IPS-18c (cell line): ENCODE measurements around the gene SELENBP1.
A peak's percentile ranks its signal among the peaks of the same experiment; 100 is the strongest.
"Not testable (repeated sequence)": the region's sequence is repeated elsewhere in the genome, so short reads cannot be mapped to it uniquely, and the experiment has no call there.

ENCODE experiments used
- H3K4me3 ChIP-seq: 2 replicates; pipeline ENCODE4 v1.7.0; 2013; ENCODE audit warnings: low read depth, mild to moderate bottlenecking, low read length, moderate library complexity; ENCODE audit not compliant: insufficient read depth
- H3K9me3 ChIP-seq: one replicate; pipeline ENCODE4 v1.6.1; 2013; ENCODE audit warnings: mild to moderate bottlenecking, low read length, moderate library complexity; ENCODE audit not compliant: control insufficient read depth, insufficient read depth

SELENBP1 gene

GRCh38 chr1:151390221-151391078 is 17.9 kb upstream of the SELENBP1 start:
- not testable (repeated sequence) for H3K4me3 ChIP-seq, H3K9me3 ChIP-seq

- Histone ChIP-seq H3K9me3 (no peaks in the 10 kb centered on the region), H3K4me3 (no peak overlapping the region)
These were observed 13.5 kb upstream of the SELENBP1 start for GRCh38 chr1:151386002-151386401.

GRCh38 chr1:151384584-151384983 is 12.1 kb upstream of the SELENBP1 start:
- Histone ChIP-seq H3K4me3 (no peak overlapping the region), H3K9me3 (no peaks in the 10 kb centered on the region)

GRCh38 chr1:151377150-151377884 is 4.8 kb upstream of the SELENBP1 start:
- Histone ChIP-seq H3K4me3 (no peak overlapping the region), H3K9me3 (no peaks in the 10 kb centered on the region)

- no peak overlapping the region for H3K4me3 ChIP-seq
- no peaks in the 10 kb centered on the region for H3K9me3 ChIP-seq
These were observed 691 bp upstream of the SELENBP1 start for GRCh38 chr1:151373196-151373595.

- H3K4me3 ChIP-seq: peak overlapping the region; percentile 46
- no peaks in the 10 kb centered on the region for H3K9me3 ChIP-seq
These were observed 991 bp downstream of the SELENBP1 start for GRCh38 chr1:151371370-151372057.

- Histone ChIP-seq H3K4me3 (no peak overlapping the region), H3K9me3 (no peaks in the 10 kb centered on the region)
These were observed 2.1 kb downstream of the SELENBP1 start for GRCh38 chr1:151370211-151370911.

- no peak overlapping the region for H3K4me3 ChIP-seq
- no peaks in the 10 kb centered on the region for H3K9me3 ChIP-seq
These were observed 2.9 kb downstream of the SELENBP1 start for GRCh38 chr1:151369621-151370048.

GRCh38 chr1:151369302-151369610 is 3.2 kb downstream of the SELENBP1 start:
- Histone ChIP-seq H3K4me3 (no peak overlapping the region), H3K9me3 (no peaks in the 10 kb centered on the region)

GRCh38 chr1:151368393-151369301 is 3.9 kb downstream of the SELENBP1 start:
- no peaks in the 10 kb centered on the region for H3K9me3 ChIP-seq
- H3K4me3 ChIP-seq: no peak overlapping the region

- no peak overlapping the region for H3K4me3 ChIP-seq
- H3K9me3 ChIP-seq: peaks cover 1% of the 10 kb centered on the region
These were observed 4.7 kb downstream of the SELENBP1 start for GRCh38 chr1:151367658-151368392.

- H3K4me3 ChIP-seq: no peak overlapping the region
- H3K9me3 ChIP-seq: peaks cover 5% of the 10 kb centered on the region
These were observed 7.5 kb downstream of the SELENBP1 start for GRCh38 chr1:151364996-151365395.

GRCh38 chr1:151362308-151363155 is 10.0 kb downstream of the SELENBP1 start:
- Histone ChIP-seq H3K9me3 (peaks cover 5% of the 10 kb centered on the region), H3K4me3 (no peak overlapping the region)

GRCh38 chr1:151361883-151362282 is 10.6 kb downstream of the SELENBP1 start:
- Histone ChIP-seq H3K9me3 (peaks cover 5% of the 10 kb centered on the region), H3K4me3 (no peak overlapping the region)

GRCh38 chr1:151356696-151357095 is 15.8 kb downstream of the SELENBP1 start:
- Histone ChIP-seq H3K4me3 (no peak overlapping the region), H3K9me3 (peaks cover 2% of the 10 kb centered on the region)
